Right atrium auricular region (tissue), 2 donors: ENCODE results near the gene ANKS1B. TPM values are rescaled to one million over a fixed set of nuclear protein-coding genes. Genes with fewer than 3 reads are reported as not detected.

ENCODE experiments used
- DNase-seq: peaks from one replicate; pipeline ENCODE4 v3.0.0-alpha.2; 2019; ENCODE audit warnings: low spot score
- H3K27ac ChIP-seq, 2 donors: fragments of 200-600 bp; sonication (generic); 1 replicate in 1 of 2; 2 replicates in 1 of 2; pipeline ENCODE4 v1.5.1; 2016 to 2019
- H3K27me3 ChIP-seq, 2 donors: fragments of 200-600 bp; sonication (generic); one replicate each; pipeline versions ENCODE4 v1.5.1 to v1.6.0; 2017 to 2019
- H3K36me3 ChIP-seq: fragments of 200-600 bp; sonication (generic); one replicate; pipeline ENCODE4 v1.5.1; 2016
- H3K4me1 ChIP-seq, 2 donors: fragments of 200-600 bp; sonication (generic); one replicate each; pipeline versions ENCODE4 v1.5.1 to v1.6.0; 2017 to 2019
- H3K4me3 ChIP-seq, 2 donors: fragments of 200-600 bp; sonication (generic); 1 replicate in 1 of 2; 2 replicates in 1 of 2; pipeline ENCODE4 v1.5.1; 2017 to 2019; ENCODE audit warnings: mild to moderate bottlenecking in 1 of 2, moderate library complexity in 1 of 2
- H3K9me3 ChIP-seq, 2 donors: fragments of 200-600 bp; sonication (generic); one replicate each; pipeline ENCODE4 v1.5.1; 2019
- CTCF ChIP-seq, 2 donors: fragments of 200-600 bp; sonication (generic); IDR thresholded peaks; one replicate each; pipeline ENCODE4 v1.5.1; 2019; ENCODE audit warnings: antibody characterized with exemption in 2 of 2
- total RNA-seq, 2 donors: library from RNA; depleted of rRNA; stranded (reverse); fragments of >200 nt; gene quantifications; one replicate each; pipeline ENCODE4 v1.1.0, GENCODE V29; 2016

Gene ANKS1B
- total RNA-seq, 2 donors from 2014 or later, result 2.4 to 3.1 TPM

- Histone ChIP-seq H3K4me1 (no peaks in the 10 kb centered on the region), H3K4me3 (no peak overlapping the region), H3K27ac (no peak overlapping the region), H3K9me3 (no peaks in the 10 kb centered on the region), H3K36me3 (no peaks in the 10 kb centered on the region), H3K27me3 (no peaks in the 10 kb centered on the region)
- DNase-seq, result no peak
- TF ChIP-seq CTCF (IDR thresholded peaks at IDR 0.05), result no peak
Observed at GRCh38 chr12:99680276-99680675, 304.5 kb downstream of the ANKS1B start.

GRCh38 chr12:99670635-99671034, 314.1 kb downstream of the ANKS1B start:
- no peaks in the 10 kb centered on the region for H3K36me3 ChIP-seq

GRCh38 chr12:99658671-99659349, 325.9 kb downstream of the ANKS1B start:
- Histone ChIP-seq H3K27ac (no peak overlapping the region), H3K4me3 (no peak overlapping the region), H3K36me3 (no peaks in the 10 kb centered on the region), H3K9me3 (peaks cover 0 to 7% of the 10 kb centered on the region in 2 donors), H3K27me3 (no peaks in the 10 kb centered on the region), H3K4me1 (no peaks in the 10 kb centered on the region)
- no peak for DNase-seq
- peak in 1 of 2 donors; percentile 42 for TF ChIP-seq CTCF (IDR thresholded peaks at IDR 0.05)

More at GRCh38 chr12:99670635-99671034, 314.1 kb downstream of the ANKS1B start:
- no peak for DNase-seq
- Histone ChIP-seq H3K27me3 (no peaks in the 10 kb centered on the region), H3K4me1 (no peaks in the 10 kb centered on the region), H3K9me3 (peaks cover 0 to 21% of the 10 kb centered on the region in 2 donors), H3K27ac (no peak overlapping the region), H3K4me3 (no peak overlapping the region)
- no peak for TF ChIP-seq CTCF (IDR thresholded peaks at IDR 0.05)

GRCh38 chr12:99649551-99649950, 335.2 kb downstream of the ANKS1B start:
- Histone ChIP-seq H3K4me1 (no peaks in the 10 kb centered on the region), H3K9me3 (no peaks in the 10 kb centered on the region), H3K36me3 (no peaks in the 10 kb centered on the region), H3K27ac (no peak overlapping the region), H3K27me3 (no peaks in the 10 kb centered on the region), H3K4me3 (no peak overlapping the region)
- DNase-seq, result no peak
- TF ChIP-seq CTCF (IDR thresholded peaks at IDR 0.05), result no peak

- no peak for TF ChIP-seq CTCF (IDR thresholded peaks at IDR 0.05)
- no peak for DNase-seq
- Histone ChIP-seq H3K9me3 (no peaks in the 10 kb centered on the region), H3K4me1 (no peaks in the 10 kb centered on the region), H3K36me3 (no peaks in the 10 kb centered on the region), H3K4me3 (no peak overlapping the region), H3K27ac (no peak overlapping the region), H3K27me3 (no peaks in the 10 kb centered on the region)
Observed at GRCh38 chr12:99648183-99648582, 336.6 kb downstream of the ANKS1B start.

GRCh38 chr12:99647453-99647852, 337.3 kb downstream of the ANKS1B start, which contains the start of gene GARIN6:
GARIN6 (plus strand) TSS chr12:99647753; CDS start chr12:99648175, 422 bp downstream.
- no peaks in the 10 kb centered on the region for H3K36me3 ChIP-seq
- H3K4me1 ChIP-seq, result no peaks in the 10 kb centered on the region
- no peaks in the 10 kb centered on the region for H3K27me3 ChIP-seq
- H3K9me3 ChIP-seq, result no peaks in the 10 kb centered on the region
- no peak within 1 kb of the TSS for H3K27ac ChIP-seq
- TF ChIP-seq CTCF (IDR thresholded peaks at IDR 0.05), result no peak
- DNase-seq, result no peak
- H3K4me3 ChIP-seq, result no peak within 1 kb of the TSS
